GM19099 (cell line): ENCODE results near the gene ADK.

Source experiments
- POLR2A ChIP-seq: IDR thresholded peaks from 3 replicates; pipeline ENCODE4 v1.6.1; 2011; ENCODE audit warnings: low read depth; ENCODE audit not compliant: insufficient read length; ENCODE audit errors: extremely low read depth

The ADK gene

GRCh38 chr10:74377476-74377875 is 226.5 kb downstream of the ADK start:
- no peak for TF ChIP-seq POLR2A

DNA sequence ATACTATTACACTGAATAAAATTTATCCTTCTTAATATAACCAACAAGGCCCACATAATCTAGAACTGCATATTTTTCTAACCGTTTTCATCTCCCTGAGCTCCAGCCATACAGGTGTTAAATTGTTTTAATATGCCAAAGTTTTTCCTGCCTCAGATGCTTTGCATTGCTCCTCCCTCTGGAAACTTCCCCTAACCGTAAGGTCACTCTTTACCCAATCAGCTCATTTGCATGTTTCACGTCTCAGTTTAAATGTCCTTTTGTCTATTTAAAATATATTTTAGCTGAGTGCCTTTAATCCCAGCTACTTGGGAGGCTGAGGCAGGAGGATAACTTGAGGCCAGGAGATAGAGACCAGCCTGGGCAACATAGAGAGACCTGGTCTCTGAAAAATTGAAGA is 228.5 kb downstream of the ADK start:
- no peak for TF ChIP-seq POLR2A

DNA sequence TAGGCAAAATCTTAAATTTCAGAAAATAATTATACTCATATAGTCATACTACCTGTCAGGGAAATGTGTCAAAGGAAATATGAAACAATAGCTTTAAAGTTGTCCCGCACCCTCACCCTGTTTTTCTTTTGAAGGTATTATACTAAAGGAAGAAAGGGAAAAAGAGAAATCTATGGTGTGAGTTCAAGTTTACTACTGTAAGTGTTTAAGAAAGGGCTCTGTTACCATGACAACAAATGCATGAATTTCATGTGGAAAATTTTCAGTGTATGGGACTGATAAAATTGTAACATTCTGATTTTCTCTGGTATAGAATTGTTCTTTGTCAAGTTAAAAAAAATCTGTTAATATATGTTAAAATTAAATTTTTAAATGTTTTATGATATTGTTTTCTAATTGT is 229.8 kb downstream of the ADK start:
- no peak for TF ChIP-seq POLR2A

DNA sequence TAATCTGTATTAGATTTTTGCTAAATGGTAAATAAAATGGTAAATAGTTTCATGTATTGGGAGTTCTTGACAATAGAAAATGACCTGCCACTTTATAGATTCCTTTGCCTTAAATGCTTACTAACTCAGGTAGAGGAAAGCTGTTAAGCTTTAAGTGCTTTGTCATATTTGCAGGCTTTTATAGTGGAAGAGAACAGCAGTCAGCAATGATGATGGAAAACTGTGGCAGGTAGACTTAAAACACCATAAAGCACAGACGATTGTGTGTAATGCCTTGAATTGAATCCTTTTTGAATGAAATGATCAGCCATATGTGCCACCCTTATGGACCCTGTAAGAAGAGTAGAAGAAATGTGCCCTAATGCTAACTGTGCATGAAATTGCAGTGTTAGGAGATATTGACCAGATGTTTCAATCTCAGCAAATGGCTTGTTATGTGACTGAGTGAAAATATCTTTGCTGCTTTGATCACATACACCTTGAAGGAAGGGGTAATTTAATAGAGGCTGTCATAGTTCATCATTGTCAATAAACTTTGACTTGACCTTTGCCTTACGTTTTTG is 230.4 kb downstream of the ADK start:
- TF ChIP-seq POLR2A, result no peak

DNA sequence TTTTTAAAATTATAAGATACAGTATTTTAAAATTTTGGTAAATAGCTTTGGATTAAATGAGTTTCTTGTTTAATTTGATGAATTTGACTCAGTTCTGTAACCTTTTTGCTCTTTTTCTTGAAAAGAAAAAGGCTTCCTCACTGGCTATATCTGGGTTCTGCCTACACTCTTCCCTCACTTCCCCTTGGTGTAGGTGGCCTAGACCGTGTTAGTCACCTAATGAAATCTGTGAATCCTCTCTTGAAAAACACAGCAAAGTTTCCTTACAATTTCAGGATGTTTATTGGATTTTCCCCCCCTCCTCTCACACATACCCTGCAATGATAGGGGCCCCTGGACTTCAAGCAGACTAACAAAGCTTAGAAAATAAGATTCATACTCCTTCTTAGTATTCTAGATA is 231.6 kb downstream of the ADK start:
- TF ChIP-seq POLR2A, result no peak

DNA sequence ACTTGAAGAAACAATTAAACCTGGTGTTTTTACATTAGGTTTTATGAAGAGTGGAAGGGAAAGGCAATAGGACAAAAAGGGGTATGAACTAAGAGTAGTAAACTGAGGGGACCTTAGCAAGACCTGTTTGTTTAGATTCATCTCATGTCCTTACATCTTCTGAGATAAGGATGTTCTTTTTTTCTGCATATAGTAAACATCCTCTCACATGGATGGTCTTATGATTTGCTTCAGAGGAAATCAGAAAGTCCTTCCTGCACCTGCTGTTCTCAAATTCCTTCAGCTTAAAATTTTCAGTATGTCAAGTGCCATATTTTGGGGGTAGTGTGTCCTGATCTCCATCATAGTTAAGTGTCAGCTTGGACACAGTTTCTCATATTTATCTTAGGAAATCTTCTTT is 232.6 kb downstream of the ADK start:
- TF ChIP-seq POLR2A, result no peak

GRCh38 chr10:74384615-74385183 is 233.7 kb downstream of the ADK start:
- TF ChIP-seq POLR2A, result no peak

DNA sequence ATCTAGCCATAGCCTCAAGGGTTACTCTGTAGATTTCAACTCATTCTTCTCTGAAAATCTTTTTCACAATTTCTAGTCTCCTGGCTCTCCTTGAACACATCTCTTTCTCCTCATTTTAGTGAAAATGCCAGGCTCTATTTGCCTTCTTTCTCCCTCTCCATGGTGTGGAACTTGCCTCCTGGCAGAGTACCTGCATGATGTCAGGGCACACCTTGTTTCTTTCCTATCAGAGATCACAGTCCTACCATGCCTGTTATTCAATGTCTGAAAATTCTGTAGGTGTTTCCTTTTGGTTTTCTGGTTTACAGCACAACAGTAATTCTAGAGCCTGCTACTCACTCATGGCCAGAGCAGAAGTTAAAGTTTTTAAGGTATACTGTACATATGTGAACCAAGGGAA is 237.8 kb downstream of the ADK start:
- TF ChIP-seq POLR2A, result no peak

DNA sequence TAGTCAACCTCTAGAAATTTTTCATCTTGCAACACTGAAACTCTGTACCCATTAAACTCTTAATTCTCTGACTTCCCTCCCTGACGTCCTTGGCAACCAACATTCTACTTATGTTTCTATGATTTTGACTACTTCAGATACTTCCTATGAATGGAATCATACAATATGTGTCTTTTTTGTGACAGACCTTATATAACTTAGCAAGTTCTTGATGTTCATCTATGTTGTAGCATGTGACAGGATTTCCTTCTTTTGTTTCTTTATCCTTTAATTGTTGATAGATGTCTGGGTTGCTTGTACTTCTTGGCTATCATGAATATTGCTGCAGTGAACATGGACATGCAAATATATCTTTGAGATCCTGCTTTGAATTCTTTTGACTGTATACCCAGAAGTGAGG is 240.8 kb downstream of the ADK start:
- no peak for TF ChIP-seq POLR2A

DNA sequence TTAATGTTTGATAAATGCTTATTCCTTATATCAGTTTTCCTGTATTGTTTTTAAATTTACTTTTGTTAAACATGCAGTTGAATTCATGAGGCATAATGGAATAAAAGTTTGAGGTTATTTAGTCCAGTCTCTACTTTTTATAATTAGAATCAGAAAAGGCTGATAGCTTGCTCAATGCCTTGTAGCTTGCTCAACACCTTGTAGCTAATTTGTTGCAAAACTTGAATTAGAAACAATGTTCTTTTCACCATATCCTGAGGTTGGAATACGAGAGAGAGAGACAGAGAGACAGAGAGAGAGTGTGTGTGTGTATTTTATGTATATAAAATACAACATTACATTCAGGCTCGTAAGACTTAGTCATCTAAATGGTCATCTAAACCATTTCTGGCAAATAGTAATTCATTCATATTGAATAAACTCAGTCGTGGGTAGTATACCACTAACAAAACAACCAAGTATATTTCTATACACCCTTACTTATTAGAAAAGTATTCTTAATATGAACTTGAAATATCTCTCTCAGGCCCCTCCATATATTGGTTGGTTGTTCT is 243.5 kb downstream of the ADK start:
- TF ChIP-seq POLR2A, result no peak

DNA sequence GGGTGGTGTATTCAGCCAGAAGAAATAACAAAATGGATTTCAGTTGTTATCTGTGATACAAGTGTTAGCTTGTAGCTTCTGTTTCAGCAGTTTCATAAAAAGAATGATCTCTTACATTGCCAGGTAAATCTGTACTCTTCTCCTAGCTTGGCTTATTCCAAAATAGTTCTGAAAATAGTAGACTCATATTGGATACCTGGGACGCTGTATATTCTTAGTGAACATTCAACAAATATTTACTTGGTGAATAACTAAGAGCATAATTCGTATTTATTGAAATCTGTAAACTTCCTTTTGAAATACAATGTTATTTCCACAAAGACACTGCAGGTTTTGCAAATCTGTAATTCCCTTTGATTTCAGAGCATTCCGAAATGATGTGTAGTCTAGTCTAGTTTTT is 249.2 kb downstream of the ADK start:
- no peak for TF ChIP-seq POLR2A

DNA sequence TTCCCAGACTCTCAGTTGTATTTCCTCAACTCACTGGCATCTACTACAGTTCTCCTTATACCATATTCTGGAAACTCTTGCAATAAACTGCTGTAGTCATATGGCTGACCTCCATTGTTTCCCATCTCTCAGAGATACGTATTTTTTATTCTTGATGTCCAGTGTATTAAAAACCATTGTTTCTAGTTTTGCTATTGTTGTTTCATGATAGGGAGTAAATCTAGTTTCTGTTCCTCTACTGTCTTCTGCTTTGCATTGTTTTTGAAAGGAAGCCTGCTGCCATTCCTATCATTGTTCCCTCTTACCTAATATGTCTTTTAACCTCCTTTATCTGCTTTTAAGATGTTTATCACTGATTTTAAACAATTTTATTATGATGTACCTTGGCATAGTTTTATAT is 255.0 kb downstream of the ADK start:
- TF ChIP-seq POLR2A, result no peak

- no peak for TF ChIP-seq POLR2A
These were observed 264.3 kb downstream of the ADK start for GRCh38 chr10:74415146-74415839.

DNA sequence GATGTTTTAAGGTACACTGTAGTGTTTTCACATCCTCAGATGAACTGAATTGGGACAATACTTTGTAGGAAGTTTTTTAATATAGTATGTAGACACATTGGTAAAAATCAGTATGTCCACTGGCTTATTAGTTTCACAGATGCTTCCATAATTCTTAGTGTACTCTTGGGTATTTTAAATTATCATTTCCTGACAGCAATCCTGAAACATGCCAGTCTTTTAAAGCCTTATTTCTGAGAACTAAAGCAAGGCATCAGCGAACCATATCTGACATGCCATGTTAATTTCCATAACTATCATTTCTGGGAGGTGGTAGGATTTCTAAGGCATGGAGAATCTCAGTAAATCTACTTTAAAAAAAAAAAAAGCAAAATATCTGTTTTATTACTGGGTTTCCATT is 266.4 kb downstream of the ADK start:
- TF ChIP-seq POLR2A, result no peak

GRCh38 chr10:74418285-74418872 is 267.4 kb downstream of the ADK start:
- TF ChIP-seq POLR2A, result no peak

GRCh38 chr10:74419491-74419951 is 268.5 kb downstream of the ADK start:
- no peak for TF ChIP-seq POLR2A

- TF ChIP-seq POLR2A, result no peak
These were observed 268.9 kb downstream of the ADK start for GRCh38 chr10:74419958-74420375.

GRCh38 chr10:74424565-74424964 is 273.5 kb downstream of the ADK start:
- no peak for TF ChIP-seq POLR2A
